GM12873 (cell line): ENCODE measurements around the gene CUL7.

Experiments used
- TF ChIP-seq, protein P1 (sequence below): IDR thresholded peaks from 2 replicates; pipeline ENCODE4 v1.5.1; 2012; ENCODE audit warnings: low read depth, mild to moderate bottlenecking, moderate library complexity, low read length, control low read depth; ENCODE audit not compliant: insufficient read depth; ENCODE audit errors: missing control alignments

Gene CUL7

GRCh38 chr6:43011207-43011606 is 42.4 kb downstream of the CUL7 start:
- TF ChIP-seq, protein P1, sequence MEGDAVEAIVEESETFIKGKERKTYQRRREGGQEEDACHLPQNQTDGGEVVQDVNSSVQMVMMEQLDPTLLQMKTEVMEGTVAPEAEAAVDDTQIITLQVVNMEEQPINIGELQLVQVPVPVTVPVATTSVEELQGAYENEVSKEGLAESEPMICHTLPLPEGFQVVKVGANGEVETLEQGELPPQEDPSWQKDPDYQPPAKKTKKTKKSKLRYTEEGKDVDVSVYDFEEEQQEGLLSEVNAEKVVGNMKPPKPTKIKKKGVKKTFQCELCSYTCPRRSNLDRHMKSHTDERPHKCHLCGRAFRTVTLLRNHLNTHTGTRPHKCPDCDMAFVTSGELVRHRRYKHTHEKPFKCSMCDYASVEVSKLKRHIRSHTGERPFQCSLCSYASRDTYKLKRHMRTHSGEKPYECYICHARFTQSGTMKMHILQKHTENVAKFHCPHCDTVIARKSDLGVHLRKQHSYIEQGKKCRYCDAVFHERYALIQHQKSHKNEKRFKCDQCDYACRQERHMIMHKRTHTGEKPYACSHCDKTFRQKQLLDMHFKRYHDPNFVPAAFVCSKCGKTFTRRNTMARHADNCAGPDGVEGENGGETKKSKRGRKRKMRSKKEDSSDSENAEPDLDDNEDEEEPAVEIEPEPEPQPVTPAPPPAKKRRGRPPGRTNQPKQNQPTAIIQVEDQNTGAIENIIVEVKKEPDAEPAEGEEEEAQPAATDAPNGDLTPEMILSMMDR = no peak

DNA sequence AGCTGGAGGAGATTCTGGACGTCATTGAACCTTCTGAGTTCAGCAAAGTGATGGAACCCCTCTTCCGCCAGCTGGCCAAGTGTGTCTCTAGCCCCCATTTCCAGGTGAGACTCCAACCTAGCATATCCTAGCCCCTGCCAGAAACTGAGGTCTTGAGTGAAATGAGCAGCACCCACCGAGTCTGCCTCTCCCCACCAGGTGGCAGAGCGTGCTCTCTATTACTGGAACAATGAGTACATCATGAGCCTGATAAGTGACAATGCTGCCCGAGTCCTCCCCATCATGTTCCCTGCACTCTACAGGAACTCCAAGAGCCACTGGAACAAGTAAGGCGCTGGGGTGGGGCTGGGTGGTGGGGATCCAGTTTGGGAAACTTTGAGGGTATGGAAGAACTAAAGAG is 44.5 kb downstream of the CUL7 start:
- TF ChIP-seq, protein P1 = peak; percentile 64

DNA sequence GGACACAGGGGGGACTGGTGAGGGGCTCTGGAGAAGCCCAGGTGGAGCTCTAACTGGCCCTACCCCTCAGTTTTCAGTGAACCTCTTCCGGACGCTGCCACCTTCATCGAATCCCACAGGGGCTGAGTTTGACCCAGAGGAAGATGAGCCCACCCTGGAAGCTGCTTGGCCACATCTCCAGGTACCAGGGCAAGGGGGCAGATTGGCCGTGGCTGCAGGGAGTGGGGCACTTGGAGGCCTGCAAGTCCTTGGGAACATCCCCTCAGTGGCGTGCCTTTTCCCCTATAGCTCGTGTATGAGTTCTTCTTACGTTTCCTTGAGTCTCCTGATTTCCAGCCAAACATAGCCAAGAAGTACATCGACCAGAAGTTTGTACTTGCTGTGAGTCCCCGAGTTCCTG is 46.5 kb downstream of the CUL7 start:
- TF ChIP-seq, protein P1 = no peak

GRCh38 chr6:43006251-43006650 is 47.4 kb downstream of the CUL7 start:
- TF ChIP-seq, protein P1 = no peak

- TF ChIP-seq, protein P1 = no peak
These were observed 47.8 kb downstream of the CUL7 start for GRCh38 chr6:43005844-43006243.

GRCh38 chr6:43001843-43002242 is 51.8 kb downstream of the CUL7 start:
- TF ChIP-seq, protein P1 = no peak

DNA sequence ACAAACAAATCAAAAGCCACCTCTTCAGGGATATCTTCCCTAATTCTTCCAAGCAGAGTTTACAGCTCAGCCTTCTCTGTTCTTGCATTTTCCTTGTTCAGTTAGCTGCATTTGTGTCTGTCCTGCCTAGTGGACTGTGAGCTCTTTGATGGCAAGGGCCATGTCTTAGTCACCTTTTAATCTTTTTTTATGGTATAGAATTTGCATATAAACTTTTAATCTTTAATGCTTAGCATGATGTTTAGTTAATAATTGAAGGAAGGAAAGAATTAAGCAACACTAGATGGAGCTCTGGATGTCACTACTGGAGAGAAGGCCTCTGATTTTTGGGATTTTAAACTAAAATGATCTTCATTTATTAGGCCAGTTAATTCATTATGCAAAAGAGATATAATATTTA is 57.1 kb downstream of the CUL7 start:
- TF ChIP-seq, protein P1 = no peak
